A549 (cell line): ENCODE data around the gene PATJ.

Source experiments
- CHD4 ChIP-seq: fragments of 200-600 bp; sonication (generic); IDR thresholded peaks from 2 replicates; pipeline ENCODE4 v1.6.1; 2016; ENCODE audit warnings: antibody characterized with exemption, mild to moderate bottlenecking, borderline replicate concordance
- HOXA7 ChIP-seq: fragments of 250-450 bp; sonication (Bioruptor Pico); IDR thresholded peaks from 2 replicates; pipeline ENCODE4 v1.5.0; 2020; ENCODE audit warnings: mild to moderate bottlenecking, moderate library complexity
- MYC ChIP-seq: IDR thresholded peaks from 2 replicates; pipeline ENCODE4 v1.6.1; 2012; ENCODE audit warnings: mild to moderate bottlenecking, inconsistent platforms, low read length, improper control_type of control experiment, borderline replicate concordance
- TF ChIP-seq, protein P1 (sequence below): fragments of >200 bp; sonication (Bioruptor Twin); formaldehyde crosslinking; IDR thresholded peaks from 3 replicates; pipeline ENCODE4 v1.5.1; 2016

DNA sequence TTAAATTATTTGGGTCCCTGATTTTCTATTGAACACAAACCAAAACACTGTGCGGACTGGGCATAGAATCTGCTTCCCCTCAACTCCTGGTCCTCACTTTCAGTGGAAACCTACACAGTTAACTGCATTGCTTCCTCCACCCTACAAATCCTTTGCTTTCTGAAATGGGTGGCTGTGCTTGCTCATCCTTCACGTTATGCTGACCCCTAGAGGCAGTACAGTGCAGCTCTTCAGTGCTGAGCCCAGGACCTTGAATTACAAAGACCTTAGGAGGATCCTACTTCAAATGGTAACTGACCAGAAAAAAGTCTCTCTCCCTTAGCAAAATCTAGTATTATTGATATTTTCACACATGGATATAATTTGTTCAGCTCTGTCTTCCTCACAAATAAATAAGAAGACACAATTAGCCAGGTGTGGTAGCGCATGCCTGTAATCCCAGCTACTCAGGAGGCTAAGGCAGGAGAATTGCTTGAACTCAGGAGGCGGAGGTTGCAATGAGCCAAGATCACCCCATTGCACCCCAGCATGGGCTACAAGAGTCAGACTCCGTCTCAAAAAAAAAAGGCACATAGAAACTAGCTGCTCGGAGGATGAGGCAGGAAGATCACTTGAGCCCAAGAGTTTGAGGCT is 388.9 kb downstream of the PATJ start:
- TF ChIP-seq CHD4 (no peak), MYC (no peak), HOXA7 (CRISPR knock-in tag) (no peak)
- TF ChIP-seq, protein P1, sequence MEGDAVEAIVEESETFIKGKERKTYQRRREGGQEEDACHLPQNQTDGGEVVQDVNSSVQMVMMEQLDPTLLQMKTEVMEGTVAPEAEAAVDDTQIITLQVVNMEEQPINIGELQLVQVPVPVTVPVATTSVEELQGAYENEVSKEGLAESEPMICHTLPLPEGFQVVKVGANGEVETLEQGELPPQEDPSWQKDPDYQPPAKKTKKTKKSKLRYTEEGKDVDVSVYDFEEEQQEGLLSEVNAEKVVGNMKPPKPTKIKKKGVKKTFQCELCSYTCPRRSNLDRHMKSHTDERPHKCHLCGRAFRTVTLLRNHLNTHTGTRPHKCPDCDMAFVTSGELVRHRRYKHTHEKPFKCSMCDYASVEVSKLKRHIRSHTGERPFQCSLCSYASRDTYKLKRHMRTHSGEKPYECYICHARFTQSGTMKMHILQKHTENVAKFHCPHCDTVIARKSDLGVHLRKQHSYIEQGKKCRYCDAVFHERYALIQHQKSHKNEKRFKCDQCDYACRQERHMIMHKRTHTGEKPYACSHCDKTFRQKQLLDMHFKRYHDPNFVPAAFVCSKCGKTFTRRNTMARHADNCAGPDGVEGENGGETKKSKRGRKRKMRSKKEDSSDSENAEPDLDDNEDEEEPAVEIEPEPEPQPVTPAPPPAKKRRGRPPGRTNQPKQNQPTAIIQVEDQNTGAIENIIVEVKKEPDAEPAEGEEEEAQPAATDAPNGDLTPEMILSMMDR, result peak; percentile 64
